ENCODE results near the gene BTN1A1. TPM values are rescaled to one million over a fixed set of nuclear protein-coding genes. Genes with fewer than 3 reads are reported as not detected.

The BTN1A1 gene
- total and polyA plus RNA-seq, 10 of the 15 experiments (the other 5 are each of a cell fraction or from before 2014, with no cell fraction given): 0.05 to 2.2 (median 0.87) TPM

GRCh38 chr6:26494117-26494516, 6.0 kb upstream of the BTN1A1 start:
- Histone ChIP-seq H3K9me3 (replicated peaks; ENCODE audit: control insufficient read depth, insufficient read depth, low read length) (no peaks in the 10 kb centered on the region), H3K9ac (ENCODE audit: control insufficient read depth, insufficient read depth, low read length) (no peak overlapping the region), H4K20me1 (ENCODE audit: control insufficient read depth, insufficient read depth) (no peaks in the 10 kb centered on the region), H3K36me3 (ENCODE audit: control insufficient read depth in 2 of 2, insufficient read depth in 2 of 2, low read length in 1 of 2) (no peaks in the 10 kb centered on the region), H3K79me2 (ENCODE audit: control insufficient read depth, insufficient read depth, low read length) (no peaks in the 10 kb centered on the region), H3K4me1 (ENCODE audit: control insufficient read depth, insufficient read depth, low read length) (no peaks in the 10 kb centered on the region), H3K27me3 (replicated peaks in 1 of 2; ENCODE audit: control insufficient read depth in 2 of 2, insufficient read depth in 2 of 2, low read length in 1 of 2) (no peaks in the 10 kb centered on the region; a peak in 1 of 4 replicates), H3K4me3 (no peak overlapping the region), H2AFZ (ENCODE audit: control insufficient read depth, low read depth, low read length) (no peak overlapping the region), H3K4me2 (ENCODE audit: control insufficient read depth, insufficient read depth) (no peak overlapping the region), H3K27ac (ENCODE audit: control insufficient read depth, insufficient read depth) (no peak overlapping the region)
- BruUV-seq (replicated peaks): no TSS peak
- SMC1A ChIA-PET (ENCODE audit: uncharacterized antibody, unreplicated experiment): interaction anchor here (1.0 kb wide), 2 partner anchors 9 to 17 kb away, joined by 3 to 4 read pairs; no protein-coding TSS in a partner anchor
- DNase-seq (ENCODE audit: low read depth, low spot score) (no peak), FAIRE-seq (no peak), ATAC-seq (no peak)
- in situ Hi-C loops (cut with MboI): no loop called here
- no peak for TF ChIP-seq STAT1 (conservative IDR thresholded peaks at IDR 0.05)
- TF ChIP-seq CBFB (IDR thresholded peaks at IDR 0.05; ENCODE audit: low read depth): no peak
- TF ChIP-seq SP1 (IDR thresholded peaks at IDR 0.05; ENCODE audit: low read depth, low read length): no peak
- no peak for TF ChIP-seq RELB (IDR thresholded peaks at IDR 0.05; ENCODE audit: low read depth)
- no peak for TF ChIP-seq ZBTB4 (CRISPR knock-in tag; IDR thresholded peaks at IDR 0.05)
- no peak for TF ChIP-seq SMC3 (IDR thresholded peaks at IDR 0.05; ENCODE audit: borderline replicate concordance, low read length)
- TF ChIP-seq RUNX3 (IDR thresholded peaks at IDR 0.05; ENCODE audit: low read length): no peak
- TF ChIP-seq ATF7 (IDR thresholded peaks at IDR 0.05; ENCODE audit: low read depth): no peak
- no peak for TF ChIP-seq CEBPB (IDR thresholded peaks at IDR 0.05; ENCODE audit: borderline replicate concordance in 1 of 2, low read depth in 2 of 2, low read length in 2 of 2)
- TF ChIP-seq POU2F2 (IDR thresholded peaks at IDR 0.05; ENCODE audit: borderline replicate concordance, low read depth, low read length): no peak
- TF ChIP-seq ZNF274 (IDR thresholded peaks at IDR 0.05; ENCODE audit: insufficient read depth, insufficient read length): no peak
- TF ChIP-seq SPI1 (IDR thresholded peaks at IDR 0.05; ENCODE audit: borderline replicate concordance, insufficient read depth, low read depth, low read length): no peak
- no peak for TF ChIP-seq FOXK2 (IDR thresholded peaks at IDR 0.05)
- RAD21 ChIA-PET (ENCODE audit: unreplicated experiment): no interaction called here
- 92% methylated on average over 3 of the region's 3 CpGs for WGBS (ENCODE audit: insufficient coverage, insufficient replicate concordance, low lambda C conversion rate, missing lambda C conversion rate)
- POLR2A ChIA-PET: no interaction called here
- CTCF ChIA-PET: interaction anchor here (0.7 to 1.6 kb wide), 3 partner anchors 10 to 681 kb away, joined by 3 to 6 read pairs (median 5); no protein-coding TSS in a partner anchor
- intact Hi-C loops (cut with micrococcal nuclease; ENCODE audit: unreplicated experiment): no loop called here

Data from GM12878 (cell line).